Femur (tissue), 1 donor: ENCODE results near the gene CACUL1.
A peak's percentile ranks its signal among the peaks of the same experiment; 100 is the strongest.
"Not testable (repeated sequence)": the region's sequence is repeated elsewhere in the genome, so short reads cannot be mapped to it uniquely, and the experiment has no call there.

Experiments used
- DNase-seq: peaks from one replicate; pipeline ENCODE4 v3.0.0-alpha.2; 2017

Gene CACUL1

GRCh38 chr10:118682533-118682932, 72.2 kb downstream of the CACUL1 start:
- no peak for DNase-seq

GRCh38 chr10:118680197-118680596, 74.6 kb downstream of the CACUL1 start:
- DNase-seq, result no peak

GRCh38 chr10:118674226-118674919, 80.4 kb downstream of the CACUL1 start:
- no peak for DNase-seq

GRCh38 chr10:118672766-118673715, 81.7 kb downstream of the CACUL1 start:
- DNase-seq, result no peak

GRCh38 chr10:118672153-118672552, 82.6 kb downstream of the CACUL1 start:
- DNase-seq, result no peak

GRCh38 chr10:118671221-118671620, 83.5 kb downstream of the CACUL1 start:
- not testable (repeated sequence) for DNase-seq

GRCh38 chr10:118670472-118671124, 84.2 kb downstream of the CACUL1 start:
- DNase-seq, result no peak

- DNase-seq, result no peak
Observed at GRCh38 chr10:118669835-118670234, 84.9 kb downstream of the CACUL1 start.

GRCh38 chr10:118669020-118669791, 85.6 kb downstream of the CACUL1 start:
- peak; percentile 69 for DNase-seq

- DNase-seq, result no peak
Observed at GRCh38 chr10:118668228-118668952, 86.4 kb downstream of the CACUL1 start.

GRCh38 chr10:118667732-118668131, 87.0 kb downstream of the CACUL1 start:
- DNase-seq, result no peak

- no peak for DNase-seq
Observed at GRCh38 chr10:118666350-118666749, 88.4 kb downstream of the CACUL1 start.

- DNase-seq, result no peak
Observed at GRCh38 chr10:118664321-118664720, 90.4 kb downstream of the CACUL1 start.

- no peak for DNase-seq
Observed at GRCh38 chr10:118663176-118663575, 91.6 kb downstream of the CACUL1 start.

GRCh38 chr10:118662228-118663035, 92.3 kb downstream of the CACUL1 start:
- DNase-seq, result no peak

GRCh38 chr10:118658762-118659161, 96.0 kb downstream of the CACUL1 start:
- DNase-seq, result no peak

- DNase-seq, result not testable (repeated sequence)
Observed at GRCh38 chr10:118658168-118658567, 96.6 kb downstream of the CACUL1 start.

GRCh38 chr10:118645294-118645693, 109.5 kb downstream of the CACUL1 start:
- not testable (repeated sequence) for DNase-seq

GRCh38 chr10:118642228-118642627, 112.5 kb downstream of the CACUL1 start:
- DNase-seq, result no peak

- DNase-seq, result no peak
Observed at GRCh38 chr10:118638680-118639079, 116.1 kb downstream of the CACUL1 start.
